ENCODE results near the gene SGTA. TPM values are rescaled to one million over a fixed set of nuclear protein-coding genes. Genes with fewer than 3 reads are reported as not detected.

The SGTA gene
- total and polyA plus RNA-seq, 2 of the 13 experiments (the other 11 are each of a cell fraction or from before 2014, with no cell fraction given), result 43.9 to 47.4 TPM

GRCh38 chr19:2811221-2811722, 28.2 kb upstream of the SGTA start (continued):
- TF ChIP-seq ZBTB40 (IDR thresholded peaks at IDR 0.05) (no peak), ZBTB40 (CRISPR knock-in tag; IDR thresholded peaks at IDR 0.05) (peak; percentile 71; the same call in 1 of the 2 replicates), HIVEP1 (CRISPR knock-in tag; IDR thresholded peaks at IDR 0.05) (peak; percentile 28; the same call in 1 of the 2 replicates), ZNF549 (CRISPR knock-in tag; IDR thresholded peaks at IDR 0.05) (no peak), SPEN (CRISPR knock-in tag; IDR thresholded peaks at IDR 0.05; ENCODE audit: low read depth) (no peak), FOXM1 (CRISPR knock-in tag; IDR thresholded peaks at IDR 0.05) (no peak), TAF1 (CRISPR knock-in tag; IDR thresholded peaks at IDR 0.05) (no peak), ATF2 (CRISPR knock-in tag; IDR thresholded peaks at IDR 0.05) (0 out of 2 replicates have a peak, but pooled peaks have one; percentile 20), FIP1L1 (IDR thresholded peaks at IDR 0.05; ENCODE audit: borderline replicate concordance, insufficient read depth, low read depth, low read length) (no peak)
- TF ChIP-seq, protein P1, sequence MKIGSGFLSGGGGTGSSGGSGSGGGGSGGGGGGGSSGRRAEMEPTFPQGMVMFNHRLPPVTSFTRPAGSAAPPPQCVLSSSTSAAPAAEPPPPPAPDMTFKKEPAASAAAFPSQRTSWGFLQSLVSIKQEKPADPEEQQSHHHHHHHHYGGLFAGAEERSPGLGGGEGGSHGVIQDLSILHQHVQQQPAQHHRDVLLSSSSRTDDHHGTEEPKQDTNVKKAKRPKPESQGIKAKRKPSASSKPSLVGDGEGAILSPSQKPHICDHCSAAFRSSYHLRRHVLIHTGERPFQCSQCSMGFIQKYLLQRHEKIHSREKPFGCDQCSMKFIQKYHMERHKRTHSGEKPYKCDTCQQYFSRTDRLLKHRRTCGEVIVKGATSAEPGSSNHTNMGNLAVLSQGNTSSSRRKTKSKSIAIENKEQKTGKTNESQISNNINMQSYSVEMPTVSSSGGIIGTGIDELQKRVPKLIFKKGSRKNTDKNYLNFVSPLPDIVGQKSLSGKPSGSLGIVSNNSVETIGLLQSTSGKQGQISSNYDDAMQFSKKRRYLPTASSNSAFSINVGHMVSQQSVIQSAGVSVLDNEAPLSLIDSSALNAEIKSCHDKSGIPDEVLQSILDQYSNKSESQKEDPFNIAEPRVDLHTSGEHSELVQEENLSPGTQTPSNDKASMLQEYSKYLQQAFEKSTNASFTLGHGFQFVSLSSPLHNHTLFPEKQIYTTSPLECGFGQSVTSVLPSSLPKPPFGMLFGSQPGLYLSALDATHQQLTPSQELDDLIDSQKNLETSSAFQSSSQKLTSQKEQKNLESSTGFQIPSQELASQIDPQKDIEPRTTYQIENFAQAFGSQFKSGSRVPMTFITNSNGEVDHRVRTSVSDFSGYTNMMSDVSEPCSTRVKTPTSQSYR (CRISPR knock-in tag; IDR thresholded peaks at IDR 0.05; ENCODE audit: borderline replicate concordance), result no peak
- TF ChIP-seq, protein P2, sequence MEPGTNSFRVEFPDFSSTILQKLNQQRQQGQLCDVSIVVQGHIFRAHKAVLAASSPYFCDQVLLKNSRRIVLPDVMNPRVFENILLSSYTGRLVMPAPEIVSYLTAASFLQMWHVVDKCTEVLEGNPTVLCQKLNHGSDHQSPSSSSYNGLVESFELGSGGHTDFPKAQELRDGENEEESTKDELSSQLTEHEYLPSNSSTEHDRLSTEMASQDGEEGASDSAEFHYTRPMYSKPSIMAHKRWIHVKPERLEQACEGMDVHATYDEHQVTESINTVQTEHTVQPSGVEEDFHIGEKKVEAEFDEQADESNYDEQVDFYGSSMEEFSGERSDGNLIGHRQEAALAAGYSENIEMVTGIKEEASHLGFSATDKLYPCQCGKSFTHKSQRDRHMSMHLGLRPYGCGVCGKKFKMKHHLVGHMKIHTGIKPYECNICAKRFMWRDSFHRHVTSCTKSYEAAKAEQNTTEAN (CRISPR knock-in tag; conservative IDR thresholded peaks at IDR 0.05), result no peak
- TF ChIP-seq, protein P3, sequence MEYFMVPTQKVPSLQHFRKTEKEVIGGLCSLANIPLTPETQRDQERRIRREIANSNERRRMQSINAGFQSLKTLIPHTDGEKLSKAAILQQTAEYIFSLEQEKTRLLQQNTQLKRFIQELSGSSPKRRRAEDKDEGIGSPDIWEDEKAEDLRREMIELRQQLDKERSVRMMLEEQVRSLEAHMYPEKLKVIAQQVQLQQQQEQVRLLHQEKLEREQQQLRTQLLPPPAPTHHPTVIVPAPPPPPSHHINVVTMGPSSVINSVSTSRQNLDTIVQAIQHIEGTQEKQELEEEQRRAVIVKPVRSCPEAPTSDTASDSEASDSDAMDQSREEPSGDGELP (IDR thresholded peaks at IDR 0.05; ENCODE audit: borderline replicate concordance, low read depth), result peak; percentile 89

Measured in HepG2 (cell line).